Endothelial cell (in vitro differentiated cells): ENCODE data around the gene PLEKHM2. TPM values are rescaled to one million over a fixed set of nuclear protein-coding genes. Genes with fewer than 3 reads are reported as not detected.
"Not testable (repeated sequence)": the region's sequence is repeated elsewhere in the genome, so short reads cannot be mapped to it uniquely, and the experiment has no call there.

Source experiments
- DNase-seq: peaks from one replicate; pipeline ENCODE4 v3.0.0; 2021; ENCODE audit warnings: low spot score
- H3K27ac Mint-ChIP-seq: one replicate; pipeline ENCODE4 v1.8.0; 2021; ENCODE audit warnings: mixed read lengths, inconsistent platforms; ENCODE audit not compliant: unreplicated experiment
- H3K27me3 Mint-ChIP-seq: one replicate; pipeline ENCODE4 v1.8.0; 2021; ENCODE audit warnings: mild to moderate bottlenecking, moderate library complexity, mixed read lengths, inconsistent platforms; ENCODE audit not compliant: unreplicated experiment
- H3K36me3 Mint-ChIP-seq: one replicate; pipeline ENCODE4 v1.8.0; 2021; ENCODE audit warnings: mild to moderate bottlenecking, low read depth, mixed read lengths, inconsistent platforms; ENCODE audit not compliant: unreplicated experiment
- H3K4me1 Mint-ChIP-seq: one replicate; pipeline ENCODE4 v1.8.0; 2021; ENCODE audit warnings: mild to moderate bottlenecking, mixed read lengths, inconsistent platforms; ENCODE audit not compliant: unreplicated experiment
- H3K4me3 Mint-ChIP-seq: one replicate; pipeline ENCODE4 v1.8.0; 2021; ENCODE audit warnings: mild to moderate bottlenecking, mixed read lengths, inconsistent platforms; ENCODE audit not compliant: unreplicated experiment
- H3K9me3 Mint-ChIP-seq: one replicate; pipeline ENCODE4 v1.8.0; 2021; ENCODE audit warnings: mixed read lengths, inconsistent platforms; ENCODE audit not compliant: unreplicated experiment
- total RNA-seq: library from RNA; stranded (reverse); fragmentation: NEBNext Ultra II Directional; extraction: Animal tissue kit (Norgen Biotek cat#: 25700); gene quantifications from one replicate; pipeline ENCODE4 v1.2.1, GENCODE V29; 2021; ENCODE audit not compliant: unreplicated experiment
- TF ChIP-seq, protein P1 (sequence below): fragments of 200-600 bp; sonication (generic); IDR thresholded peaks from one replicate; pipeline ENCODE4 v1.5.0; 2021; ENCODE audit warnings: antibody characterized with exemption; ENCODE audit not compliant: unreplicated experiment

Gene PLEKHM2
- total RNA-seq, 1 donor from 2014 or later = 82.3 TPM

DNA sequence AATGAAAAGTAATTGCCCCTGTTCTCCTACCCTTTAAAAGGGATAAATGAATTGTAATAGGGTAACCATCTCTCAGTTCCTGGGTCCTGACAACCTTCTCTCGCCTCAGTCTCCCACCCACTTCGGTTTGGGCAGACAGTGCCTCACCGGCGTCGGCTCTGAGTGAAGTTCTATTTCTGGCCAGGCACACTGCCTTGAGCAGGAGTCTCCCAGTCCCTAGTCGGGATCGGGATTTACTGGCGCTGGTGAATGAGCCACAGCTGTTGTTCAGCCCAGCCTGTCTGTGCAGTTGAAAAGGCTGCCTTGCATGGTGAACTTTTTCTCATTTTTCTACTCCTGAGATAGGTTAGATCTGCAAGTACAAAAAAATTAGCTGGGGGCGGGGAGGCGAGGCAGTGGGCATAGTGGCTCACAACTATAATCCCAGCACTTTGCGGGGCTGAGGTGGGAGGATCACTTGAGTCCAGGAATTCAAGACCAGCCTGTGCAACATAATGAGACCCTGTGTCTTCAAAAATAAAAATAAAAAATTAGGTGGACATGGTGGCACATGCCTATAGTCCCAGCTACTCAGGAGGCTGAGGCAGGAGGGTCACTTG is 7.4 kb downstream of the PLEKHM2 start:
- Mint-ChIP-seq H3K9me3 (no peaks in the 10 kb centered on the region), H3K27me3 (peaks cover 1% of the 10 kb centered on the region), H3K4me1 (peaks cover 10% of the 10 kb centered on the region), H3K27ac (no peak overlapping the region), H3K4me3 (no peak overlapping the region), H3K36me3 (peaks cover 12% of the 10 kb centered on the region)
- DNase-seq = no peak
- TF ChIP-seq, protein P1, sequence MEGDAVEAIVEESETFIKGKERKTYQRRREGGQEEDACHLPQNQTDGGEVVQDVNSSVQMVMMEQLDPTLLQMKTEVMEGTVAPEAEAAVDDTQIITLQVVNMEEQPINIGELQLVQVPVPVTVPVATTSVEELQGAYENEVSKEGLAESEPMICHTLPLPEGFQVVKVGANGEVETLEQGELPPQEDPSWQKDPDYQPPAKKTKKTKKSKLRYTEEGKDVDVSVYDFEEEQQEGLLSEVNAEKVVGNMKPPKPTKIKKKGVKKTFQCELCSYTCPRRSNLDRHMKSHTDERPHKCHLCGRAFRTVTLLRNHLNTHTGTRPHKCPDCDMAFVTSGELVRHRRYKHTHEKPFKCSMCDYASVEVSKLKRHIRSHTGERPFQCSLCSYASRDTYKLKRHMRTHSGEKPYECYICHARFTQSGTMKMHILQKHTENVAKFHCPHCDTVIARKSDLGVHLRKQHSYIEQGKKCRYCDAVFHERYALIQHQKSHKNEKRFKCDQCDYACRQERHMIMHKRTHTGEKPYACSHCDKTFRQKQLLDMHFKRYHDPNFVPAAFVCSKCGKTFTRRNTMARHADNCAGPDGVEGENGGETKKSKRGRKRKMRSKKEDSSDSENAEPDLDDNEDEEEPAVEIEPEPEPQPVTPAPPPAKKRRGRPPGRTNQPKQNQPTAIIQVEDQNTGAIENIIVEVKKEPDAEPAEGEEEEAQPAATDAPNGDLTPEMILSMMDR = no peak

GRCh38 chr1:15692121-15692682 is 8.1 kb downstream of the PLEKHM2 start:
- H3K36me3 Mint-ChIP-seq = peaks cover 13% of the 10 kb centered on the region
- no peak overlapping the region for H3K4me3 Mint-ChIP-seq
- TF ChIP-seq, protein P1 = no peak
- peaks cover 1% of the 10 kb centered on the region for H3K27me3 Mint-ChIP-seq
- peak overlapping the region; percentile 4 for H3K27ac Mint-ChIP-seq
- no peak for DNase-seq
- no peaks in the 10 kb centered on the region for H3K9me3 Mint-ChIP-seq
- peaks cover 15% of the 10 kb centered on the region for H3K4me1 Mint-ChIP-seq

GRCh38 chr1:15693371-15693770 is 9.3 kb downstream of the PLEKHM2 start:
- no peak for DNase-seq
- Mint-ChIP-seq H3K27me3 (peaks cover 1% of the 10 kb centered on the region), H3K27ac (no peak overlapping the region), H3K9me3 (no peaks in the 10 kb centered on the region), H3K4me1 (peaks cover 14% of the 10 kb centered on the region), H3K36me3 (peaks cover 10% of the 10 kb centered on the region), H3K4me3 (no peak overlapping the region)
- TF ChIP-seq, protein P1 = no peak

GRCh38 chr1:15696956-15697521 is 12.9 kb downstream of the PLEKHM2 start:
- no peaks in the 10 kb centered on the region for H3K9me3 Mint-ChIP-seq
- H3K27me3 Mint-ChIP-seq = peaks cover 1% of the 10 kb centered on the region
- peak overlapping the region; percentile 59 for H3K4me3 Mint-ChIP-seq
- peaks cover 6% of the 10 kb centered on the region for H3K36me3 Mint-ChIP-seq
- H3K4me1 Mint-ChIP-seq = peaks cover 20% of the 10 kb centered on the region
- TF ChIP-seq, protein P1 = no peak
- H3K27ac Mint-ChIP-seq = peak overlapping the region; percentile 70
- DNase-seq = no peak

DNA sequence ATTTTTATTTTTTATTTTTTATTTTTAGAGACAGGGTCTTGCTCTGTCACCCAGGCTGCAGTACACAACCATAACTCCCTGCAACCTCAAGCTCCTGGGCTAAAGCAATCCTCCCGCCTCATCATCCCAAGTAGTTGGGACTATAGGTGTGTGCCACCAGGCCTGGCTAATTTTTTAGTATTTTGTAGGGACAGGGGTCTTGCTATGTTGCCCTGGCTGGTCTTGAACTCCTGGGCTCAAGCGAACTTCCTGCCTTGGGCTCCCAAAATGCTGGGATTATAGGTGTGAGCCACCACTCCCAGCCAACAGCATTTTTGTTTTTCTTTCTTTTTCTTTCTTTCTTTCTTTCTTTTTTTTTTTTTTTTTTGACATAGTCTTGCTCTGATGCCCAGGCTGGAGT is 14.1 kb downstream of the PLEKHM2 start:
- H3K9me3 Mint-ChIP-seq = no peaks in the 10 kb centered on the region
- no peak overlapping the region for H3K27ac Mint-ChIP-seq
- DNase-seq = no peak
- peaks cover 19% of the 10 kb centered on the region for H3K4me1 Mint-ChIP-seq
- TF ChIP-seq, protein P1 = no peak
- peaks cover 6% of the 10 kb centered on the region for H3K36me3 Mint-ChIP-seq
- no peaks in the 10 kb centered on the region for H3K27me3 Mint-ChIP-seq
- H3K4me3 Mint-ChIP-seq = no peak overlapping the region

DNA sequence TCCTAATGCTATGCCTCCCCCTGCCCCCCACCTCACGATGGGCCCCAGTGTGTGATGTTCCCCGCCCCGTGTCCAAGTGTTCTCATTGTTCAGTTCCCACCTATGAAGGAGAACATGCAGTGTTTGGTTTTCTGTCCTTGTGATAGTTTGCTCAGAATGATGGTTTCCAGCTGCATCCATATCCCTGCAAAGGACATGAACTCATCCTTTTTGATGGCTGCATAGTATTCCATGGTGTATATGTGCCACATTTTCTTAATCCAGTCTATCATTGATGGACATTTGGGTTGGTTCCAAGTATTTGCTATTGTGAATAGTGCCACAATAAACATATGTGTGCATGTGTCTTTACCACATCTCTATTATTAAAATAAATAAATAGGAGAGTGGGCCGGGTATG is 15.2 kb downstream of the PLEKHM2 start:
- not testable (repeated sequence) for H3K36me3 Mint-ChIP-seq, H3K9me3 Mint-ChIP-seq, H3K4me3 Mint-ChIP-seq, DNase-seq, H3K27ac Mint-ChIP-seq, H3K27me3 Mint-ChIP-seq
- peaks cover 30% of the 10 kb centered on the region for H3K4me1 Mint-ChIP-seq
